SK-N-MC (cell line): Measurements from ENCODE around the gene AGXT2.

Source experiments
- DNase-seq: peaks from one replicate; pipeline ENCODE4 v3.0.0-alpha.2; 2011; ENCODE audit warnings: low read depth, low spot score
- H3K27ac ChIP-seq: fragments of 200-600 bp; sonication (generic); 2 replicates; pipeline ENCODE4 v1.5.1; 2016; ENCODE audit warnings: mixed run types
- H3K36me3 ChIP-seq: fragments of 200-600 bp; sonication (generic); 2 replicates; pipeline ENCODE4 v1.6.1; 2017; ENCODE audit warnings: antibody characterized with exemption, low read length, mixed read lengths; ENCODE audit not compliant: insufficient read depth
- H3K4me3 ChIP-seq: fragments of 200-600 bp; sonication (generic); 2 replicates; pipeline ENCODE4 v1.5.1; 2016
- H3K9ac ChIP-seq: fragments of 200-600 bp; sonication (generic); 2 replicates; pipeline ENCODE4 v1.8.0; 2017; ENCODE audit warnings: mixed run types, mixed read lengths; ENCODE audit not compliant: insufficient read length
- H3K9me3 ChIP-seq: fragments of 200-600 bp; sonication (generic); 2 replicates; pipeline ENCODE4 v1.6.1; 2017; ENCODE audit warnings: low read depth, mild to moderate bottlenecking, antibody characterized with exemption, low read length, moderate library complexity, mixed read lengths
- EZH2 ChIP-seq: fragments of 200-600 bp; sonication (generic); IDR thresholded peaks from one replicate; pipeline ENCODE4 v1.6.1; 2017; ENCODE audit warnings: antibody characterized with exemption
- FOXP2 ChIP-seq: optimal IDR thresholded peaks from 2 replicates; pipeline ENCODE3; 2011; ENCODE audit warnings: mild to moderate bottlenecking, moderate library complexity; ENCODE audit not compliant: insufficient read depth; ENCODE audit errors: extremely low read length, control extremely low read depth
- POLR2AphosphoS5 ChIP-seq: IDR thresholded peaks from 2 replicates; pipeline ENCODE4 v1.6.1; 2012; ENCODE audit warnings: mild to moderate bottlenecking, low read depth, low read length, borderline replicate concordance

The AGXT2 gene

DNA sequence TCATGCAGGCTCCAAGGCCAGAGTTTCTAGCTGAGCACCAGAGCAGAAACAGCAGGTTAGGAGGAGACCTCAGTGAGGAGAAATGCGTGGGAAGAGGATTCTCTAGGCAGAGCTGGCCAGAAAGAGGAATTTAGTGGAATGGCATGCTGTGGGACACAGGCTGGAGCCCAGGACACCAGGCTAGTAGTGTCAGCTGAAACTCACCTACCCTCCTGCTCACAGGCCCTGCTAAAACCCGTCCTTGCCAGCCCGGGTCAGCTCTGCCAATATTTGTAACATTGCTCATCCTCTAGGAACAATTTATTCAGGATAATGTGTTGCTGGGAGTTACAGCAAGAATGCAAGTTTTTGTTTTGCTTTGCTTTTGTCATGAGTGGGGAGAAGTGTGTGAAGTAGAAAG is 40.2 kb upstream of the AGXT2 start:
- no peak overlapping the region for H3K4me3 ChIP-seq
- no peak overlapping the region for H3K27ac ChIP-seq
- no peak for DNase-seq
- H3K36me3 ChIP-seq = no peaks in the 10 kb centered on the region
- TF ChIP-seq POLR2AphosphoS5 (no peak), FOXP2 (no peak), EZH2 (no peak)
- H3K9me3 ChIP-seq = no peaks in the 10 kb centered on the region
- no peak overlapping the region for H3K9ac ChIP-seq

DNA sequence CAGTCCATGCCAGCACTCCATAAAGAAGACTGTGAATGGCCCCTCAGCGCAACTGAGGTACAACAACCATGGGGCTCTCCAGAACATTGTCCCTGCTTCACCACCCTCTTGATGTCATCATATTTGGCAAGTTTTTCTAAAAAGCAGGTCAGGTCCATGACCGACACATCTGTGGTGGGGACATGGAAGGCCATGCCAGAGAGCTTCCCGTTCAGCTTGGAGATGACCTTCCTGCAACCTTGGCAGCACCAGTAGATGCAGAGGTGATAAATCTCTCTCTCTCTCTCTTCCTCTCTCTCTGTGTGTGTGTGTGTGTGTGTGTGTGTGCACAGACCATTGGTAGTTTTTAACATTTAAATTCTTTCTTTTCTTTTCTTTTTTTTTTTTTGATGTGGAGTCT is 35.4 kb upstream of the AGXT2 start:
- Histone ChIP-seq H3K9ac (no peak overlapping the region), H3K36me3 (no peaks in the 10 kb centered on the region), H3K4me3 (no peak overlapping the region), H3K9me3 (no peaks in the 10 kb centered on the region), H3K27ac (no peak overlapping the region)
- DNase-seq = no peak
- TF ChIP-seq POLR2AphosphoS5 (no peak), EZH2 (no peak), FOXP2 (no peak)

DNA sequence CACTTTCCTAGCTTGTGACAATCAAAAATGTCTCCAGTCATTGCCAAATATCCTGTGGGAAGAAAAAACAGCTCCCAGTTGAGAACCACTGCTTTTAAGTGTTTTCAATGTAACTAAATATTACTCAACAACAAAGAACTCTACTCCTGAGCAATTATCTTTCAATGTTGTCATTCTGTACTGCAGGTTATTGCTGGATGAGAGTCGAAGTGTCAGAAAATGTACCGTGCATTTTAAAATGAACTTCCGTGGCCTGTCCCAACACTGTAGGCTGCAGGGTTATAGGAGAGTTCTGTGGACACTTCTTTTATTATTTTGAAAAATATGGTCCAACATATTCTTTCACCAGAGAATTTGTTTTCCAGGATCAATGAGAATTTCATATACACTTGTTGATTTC is 34.8 kb upstream of the AGXT2 start:
- no peak overlapping the region for H3K9ac ChIP-seq
- no peak for TF ChIP-seq FOXP2
- no peak for TF ChIP-seq POLR2AphosphoS5
- no peak for TF ChIP-seq EZH2
- no peaks in the 10 kb centered on the region for H3K9me3 ChIP-seq
- H3K27ac ChIP-seq = no peak overlapping the region
- no peak for DNase-seq
- no peaks in the 10 kb centered on the region for H3K36me3 ChIP-seq
- H3K4me3 ChIP-seq = no peak overlapping the region

DNA sequence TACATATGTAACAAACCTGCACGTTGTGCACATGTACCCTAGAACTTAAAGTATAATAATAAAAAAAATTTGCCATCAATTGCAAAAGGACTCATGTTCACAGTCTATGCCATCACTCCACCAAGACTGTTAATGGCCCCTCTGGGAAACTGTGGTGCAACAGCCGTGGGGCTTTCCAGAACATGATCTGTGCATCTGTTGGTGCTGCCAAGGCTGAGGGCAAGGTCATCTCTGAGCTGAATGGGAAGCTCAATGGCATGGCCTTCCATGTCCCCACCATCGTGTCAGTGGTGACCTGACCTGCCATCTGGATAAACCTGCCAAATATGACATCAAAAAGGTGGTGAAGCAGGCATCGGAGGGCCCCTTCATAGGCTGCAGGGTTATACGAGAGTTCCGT is 33.4 kb upstream of the AGXT2 start:
- no peak for DNase-seq
- no peak for TF ChIP-seq EZH2
- no peak for TF ChIP-seq POLR2AphosphoS5
- TF ChIP-seq FOXP2 = no peak
- no peak overlapping the region for H3K9ac ChIP-seq
- H3K36me3 ChIP-seq = no peaks in the 10 kb centered on the region
- H3K9me3 ChIP-seq = no peaks in the 10 kb centered on the region
- H3K27ac ChIP-seq = no peak overlapping the region
- no peak overlapping the region for H3K4me3 ChIP-seq

DNA sequence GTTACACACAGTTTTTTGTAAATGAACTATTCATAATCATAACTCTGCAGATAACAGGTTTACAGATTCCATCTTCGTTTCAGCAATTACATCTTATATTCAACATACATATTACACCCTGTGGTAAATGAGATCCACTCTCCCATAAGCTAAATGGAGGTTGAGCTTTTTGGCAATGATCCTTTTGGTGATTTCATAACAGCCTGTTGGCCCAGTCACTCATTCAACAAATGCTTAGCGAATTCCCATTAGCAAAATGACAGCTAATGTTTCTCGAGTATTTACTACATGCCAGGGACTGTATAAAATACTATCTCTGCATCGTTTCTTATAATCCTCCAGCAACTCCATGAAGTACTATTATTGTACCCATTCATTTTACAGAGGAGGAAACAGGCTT is 25.4 kb upstream of the AGXT2 start:
- Histone ChIP-seq H3K36me3 (no peaks in the 10 kb centered on the region), H3K4me3 (no peak overlapping the region), H3K9ac (no peak overlapping the region), H3K9me3 (no peaks in the 10 kb centered on the region), H3K27ac (no peak overlapping the region)
- no peak for DNase-seq
- TF ChIP-seq EZH2 (no peak), FOXP2 (no peak), POLR2AphosphoS5 (no peak)

DNA sequence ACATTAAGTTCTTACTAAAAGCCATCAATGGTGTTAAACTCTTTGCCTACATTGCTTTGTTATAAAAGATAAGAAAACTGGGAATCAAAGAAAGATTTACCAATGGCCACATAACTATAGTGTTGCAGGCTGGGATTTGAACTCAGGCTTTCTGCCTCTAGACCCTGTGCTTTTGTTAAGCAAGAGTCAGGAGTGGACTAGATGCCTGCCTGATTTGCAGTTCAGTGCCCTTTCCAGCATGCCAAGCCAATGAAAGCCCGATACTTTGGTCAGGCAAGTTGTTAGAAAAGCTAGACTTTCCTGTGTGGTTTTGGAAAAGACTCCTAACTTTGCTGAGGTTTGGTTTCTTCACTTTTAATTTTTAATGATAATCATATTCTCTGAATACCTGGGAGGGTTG is 21.4 kb upstream of the AGXT2 start:
- H3K36me3 ChIP-seq = no peaks in the 10 kb centered on the region
- DNase-seq = no peak
- no peak overlapping the region for H3K9ac ChIP-seq
- no peak overlapping the region for H3K27ac ChIP-seq
- no peak for TF ChIP-seq EZH2
- TF ChIP-seq FOXP2 = no peak
- TF ChIP-seq POLR2AphosphoS5 = no peak
- no peak overlapping the region for H3K4me3 ChIP-seq
- H3K9me3 ChIP-seq = no peaks in the 10 kb centered on the region

DNA sequence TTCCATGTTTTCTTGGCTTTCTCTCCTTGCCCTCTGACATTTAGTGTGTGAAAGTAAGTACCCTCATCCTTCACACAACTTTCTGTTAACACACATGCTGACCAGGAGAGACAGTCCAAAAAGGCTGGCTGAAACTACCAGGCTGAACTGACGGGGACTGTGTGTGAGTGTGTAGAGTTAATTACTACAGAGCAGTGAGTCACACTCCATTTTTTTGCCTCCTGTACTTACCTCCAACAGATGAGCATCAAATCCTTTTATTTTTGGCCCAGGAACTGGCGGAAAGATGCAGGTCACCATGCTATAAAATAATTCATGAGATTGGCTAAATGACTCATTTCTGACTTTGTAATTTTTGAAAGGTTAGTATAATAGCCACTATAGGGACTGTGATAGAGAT is 20.2 kb upstream of the AGXT2 start:
- H3K9ac ChIP-seq = no peak overlapping the region

DNA sequence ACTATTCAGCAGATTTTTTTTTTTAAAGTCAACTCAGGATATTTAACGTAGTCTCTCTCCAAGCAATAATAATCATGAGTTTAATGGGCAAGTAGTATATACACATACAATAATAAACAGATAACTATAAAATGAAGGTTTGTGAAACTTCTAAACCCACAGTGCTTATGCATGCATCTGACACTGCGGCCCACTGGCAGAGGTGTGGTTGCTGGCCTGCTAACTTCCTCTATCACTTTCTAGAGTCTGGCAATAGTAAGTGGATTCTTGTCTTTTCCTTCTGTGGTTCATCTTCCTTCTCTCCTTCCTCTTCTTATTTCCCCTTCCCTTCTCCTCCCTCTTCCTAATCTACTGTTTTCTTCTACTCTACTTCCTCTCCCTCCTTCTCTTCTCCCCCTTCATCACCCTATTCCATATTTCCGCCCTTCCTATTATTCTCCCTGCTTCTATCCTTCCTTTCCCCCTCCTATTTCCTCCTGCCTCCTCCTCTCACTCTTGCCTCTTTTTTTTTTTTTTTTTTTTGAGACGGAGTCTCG is 18.6 kb upstream of the AGXT2 start:
- no peak overlapping the region for H3K4me3 ChIP-seq
- DNase-seq = no peak
- no peaks in the 10 kb centered on the region for H3K36me3 ChIP-seq
- no peaks in the 10 kb centered on the region for H3K9me3 ChIP-seq
- H3K27ac ChIP-seq = no peak overlapping the region
- no peak for TF ChIP-seq FOXP2
- no peak for TF ChIP-seq EZH2
- no peak for TF ChIP-seq POLR2AphosphoS5
- H3K9ac ChIP-seq = no peak overlapping the region

More for the DNA sequence above, 20.2 kb upstream of the AGXT2 start:
- no peak overlapping the region for H3K27ac ChIP-seq
- no peak for DNase-seq
- H3K4me3 ChIP-seq = no peak overlapping the region
- TF ChIP-seq FOXP2 = no peak
- TF ChIP-seq EZH2 = no peak
- no peak for TF ChIP-seq POLR2AphosphoS5
- H3K36me3 ChIP-seq = no peaks in the 10 kb centered on the region
- no peaks in the 10 kb centered on the region for H3K9me3 ChIP-seq

DNA sequence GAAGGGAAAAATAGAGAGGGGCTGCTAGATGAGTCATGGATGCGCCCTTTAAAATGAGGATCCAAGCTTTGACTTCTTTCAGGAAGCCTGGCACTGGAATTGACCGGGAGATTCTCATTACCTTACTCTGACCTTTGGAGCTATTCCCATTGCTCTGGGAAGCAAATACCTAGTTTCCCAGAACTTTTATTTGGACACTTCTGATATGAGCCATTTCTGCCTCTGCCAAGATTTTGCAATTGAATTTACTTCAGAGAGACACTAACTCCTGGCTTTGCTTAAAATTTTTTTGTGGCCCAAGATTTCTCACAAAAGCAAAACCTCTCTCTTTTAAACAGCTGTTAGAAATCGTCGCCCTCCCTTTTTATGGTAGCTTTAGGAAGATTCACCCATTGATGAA is 15.7 kb upstream of the AGXT2 start:
- no peak for DNase-seq

More for the DNA sequence above, 15.7 kb upstream of the AGXT2 start:
- Histone ChIP-seq H3K36me3 (no peaks in the 10 kb centered on the region), H3K9ac (no peak overlapping the region), H3K27ac (no peak overlapping the region), H3K9me3 (no peaks in the 10 kb centered on the region), H3K4me3 (no peak overlapping the region)
- TF ChIP-seq FOXP2 (no peak), EZH2 (no peak)
